BE2C (cell line): ENCODE results near the gene CLCN4.
A peak's percentile ranks its signal among the peaks of the same experiment; 100 is the strongest.

ENCODE experiments used
- DNase-seq: peaks from one replicate; pipeline ENCODE4 v3.0.0-alpha.2; 2020
- H3K27me3 ChIP-seq: fragments of 250-450 bp; sonication (Bioruptor Pico); 2 replicates; pipeline ENCODE4 v1.5.1; 2020; ENCODE audit warnings: mild to moderate bottlenecking
- H3K36me3 ChIP-seq: fragments of 250-450 bp; sonication (Bioruptor Pico); 2 replicates; pipeline ENCODE4 v1.5.1; 2020; ENCODE audit warnings: mild to moderate bottlenecking
- H3K4me1 ChIP-seq: fragments of 250-450 bp; sonication (Bioruptor Pico); 2 replicates; pipeline ENCODE4 v1.5.1; 2020
- H3K4me3 ChIP-seq: 2 replicates; pipeline ENCODE4 v1.5.1; 2011; ENCODE audit warnings: low read depth, low read length
- H3K9me3 ChIP-seq: fragments of 250-450 bp; sonication (Bioruptor Pico); 2 replicates; pipeline ENCODE4 v1.5.1; 2020
- CTCF ChIP-seq: IDR thresholded peaks from 2 replicates; pipeline ENCODE4 v1.5.1; 2012; ENCODE audit warnings: mild to moderate bottlenecking, low read depth, low read length

Gene CLCN4

DNA sequence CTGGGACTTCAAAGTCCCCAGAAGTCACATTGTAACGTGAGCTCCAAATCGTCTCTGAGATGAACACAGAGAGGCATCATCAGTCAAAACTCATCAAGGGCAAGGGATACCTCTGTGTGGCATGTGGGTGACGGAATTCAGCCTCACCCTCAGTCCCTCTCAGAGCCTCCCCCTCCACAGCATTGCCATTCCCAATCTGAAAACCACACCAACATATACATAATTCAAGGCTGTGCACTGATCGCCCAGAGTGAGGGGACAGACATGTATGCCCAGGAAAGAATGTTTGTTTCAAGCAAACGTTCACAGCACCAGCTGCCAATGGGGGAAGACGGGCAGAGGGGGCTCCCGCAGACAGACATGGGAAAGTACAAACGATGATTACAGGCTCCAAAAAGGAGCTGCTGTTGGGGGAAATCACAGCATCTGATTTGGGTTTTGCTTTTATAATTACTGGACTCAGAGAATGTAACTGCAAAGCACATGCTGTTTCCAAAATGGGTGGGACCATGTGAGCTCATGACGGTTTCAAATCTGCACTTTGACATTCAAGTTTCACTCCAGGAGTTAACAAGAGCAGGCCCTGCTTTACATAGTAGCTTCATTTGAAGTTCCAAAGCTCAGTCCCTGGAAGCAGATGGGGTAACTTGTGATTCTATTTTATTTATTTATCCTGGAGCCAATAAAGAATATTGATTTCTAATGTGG is 88.3 kb downstream of the CLCN4 start:
- no peaks in the 10 kb centered on the region for H3K36me3 ChIP-seq
- H3K4me3 ChIP-seq: no peak overlapping the region
- no peak for TF ChIP-seq CTCF
- H3K27me3 ChIP-seq: no peaks in the 10 kb centered on the region
- no peak for DNase-seq
- H3K4me1 ChIP-seq: no peaks in the 10 kb centered on the region
- no peaks in the 10 kb centered on the region for H3K9me3 ChIP-seq

- no peaks in the 10 kb centered on the region for H3K4me1 ChIP-seq
- no peak for DNase-seq
- H3K27me3 ChIP-seq: no peaks in the 10 kb centered on the region
- no peaks in the 10 kb centered on the region for H3K9me3 ChIP-seq
- no peak overlapping the region for H3K4me3 ChIP-seq
- H3K36me3 ChIP-seq: no peaks in the 10 kb centered on the region
- TF ChIP-seq CTCF: no peak
Observed at GRCh38 chrX:10245886-10246285, 89.1 kb downstream of the CLCN4 start.

DNA sequence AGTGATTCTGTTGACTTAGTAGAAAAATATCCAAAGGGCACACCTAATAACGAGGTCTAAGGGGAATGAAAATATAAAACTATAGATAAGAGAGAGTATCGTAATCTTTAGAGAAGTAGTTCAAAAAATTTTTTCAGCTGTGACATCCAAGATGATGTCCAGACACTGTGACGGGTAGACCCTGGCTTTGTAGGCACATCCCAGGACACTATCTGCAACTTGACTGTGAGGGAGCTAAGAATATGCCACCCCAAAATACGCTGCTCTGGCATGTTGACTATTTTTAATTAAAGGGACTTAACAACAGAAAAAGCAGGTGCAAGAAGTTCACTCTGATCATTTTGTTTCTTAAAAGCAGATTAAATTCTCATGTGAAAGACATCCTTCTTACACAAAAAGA is 89.5 kb downstream of the CLCN4 start:
- H3K4me1 ChIP-seq: no peaks in the 10 kb centered on the region
- H3K9me3 ChIP-seq: no peaks in the 10 kb centered on the region
- no peaks in the 10 kb centered on the region for H3K27me3 ChIP-seq
- no peaks in the 10 kb centered on the region for H3K36me3 ChIP-seq
- no peak for TF ChIP-seq CTCF
- H3K4me3 ChIP-seq: no peak overlapping the region
- DNase-seq: no peak

- DNase-seq: no peak
- H3K9me3 ChIP-seq: no peaks in the 10 kb centered on the region
- no peak for TF ChIP-seq CTCF
- no peaks in the 10 kb centered on the region for H3K4me1 ChIP-seq
- no peaks in the 10 kb centered on the region for H3K36me3 ChIP-seq
- no peaks in the 10 kb centered on the region for H3K27me3 ChIP-seq
- H3K4me3 ChIP-seq: no peak overlapping the region
Observed at GRCh38 chrX:10246846-10247245, 90.1 kb downstream of the CLCN4 start.

GRCh38 chrX:10254739-10255138 is 98.0 kb downstream of the CLCN4 start:
- Histone ChIP-seq H3K9me3 (no peaks in the 10 kb centered on the region), H3K27me3 (no peaks in the 10 kb centered on the region), H3K36me3 (no peaks in the 10 kb centered on the region), H3K4me3 (no peak overlapping the region), H3K4me1 (no peaks in the 10 kb centered on the region)
- peak; percentile 11 for DNase-seq
- TF ChIP-seq CTCF: peak; percentile 50

- Histone ChIP-seq H3K27me3 (no peaks in the 10 kb centered on the region), H3K36me3 (no peaks in the 10 kb centered on the region), H3K9me3 (no peaks in the 10 kb centered on the region), H3K4me3 (no peak overlapping the region), H3K4me1 (no peaks in the 10 kb centered on the region)
- no peak for DNase-seq
- no peak for TF ChIP-seq CTCF
Observed at GRCh38 chrX:10259716-10260115, 102.9 kb downstream of the CLCN4 start.
